CD14-positive monocyte (primary cell): ENCODE measurements around the gene RPS23. TPM values are rescaled to one million over a fixed set of nuclear protein-coding genes. Genes with fewer than 3 reads are reported as not detected.
"Not testable (repeated sequence)": the region's sequence is repeated elsewhere in the genome, so short reads cannot be mapped to it uniquely, and the experiment has no call there.

Experiments used
- DNase-seq, 3 donors: peaks; one replicate each; pipeline ENCODE4 v3.0.0-alpha.2; 2011 to 2022
- H2AFZ ChIP-seq: 2 replicates; pipeline ENCODE4 v1.6.0; 2012; ENCODE audit warnings: mild to moderate bottlenecking, low read depth, low read length, inconsistent platforms; ENCODE audit not compliant: insufficient read depth, poor library complexity, severe bottlenecking
- H3K27ac ChIP-seq, 2 donors: 1 replicate in 1 of 2; 2 replicates in 1 of 2; pipeline ENCODE4 v1.5.1; 2012 to 2013; ENCODE audit warnings: low read length in 2 of 2, control low read depth in 1 of 2, inconsistent platforms in 1 of 2, low read depth in 1 of 2, mild to moderate bottlenecking in 1 of 2
- H3K27me3 ChIP-seq, 2 donors: one replicate each; pipeline versions ENCODE4 v1.6.0 to v1.6.1; 2011 to 2013; ENCODE audit warnings: low read length in 2 of 2; ENCODE audit not compliant: control insufficient read depth in 2 of 2, insufficient read depth in 2 of 2
- H3K36me3 ChIP-seq, 2 donors: replicated peaks in 1 of 2; 1 replicate in 1 of 2; 2 replicates in 1 of 2; pipeline versions ENCODE4 v1.5.1 to v1.6.1; 2012 to 2013; ENCODE audit warnings: low read length in 2 of 2, control low read depth in 1 of 2, inconsistent platforms in 1 of 2, mild to moderate bottlenecking in 1 of 2; ENCODE audit not compliant: insufficient read depth in 2 of 2, control insufficient read depth in 1 of 2
- H3K4me1 ChIP-seq, 2 donors: 1 replicate in 1 of 2; 2 replicates in 1 of 2; pipeline versions ENCODE4 v1.5.1 to v1.6.1; 2012 to 2013; ENCODE audit warnings: low read length in 2 of 2, control low read depth in 1 of 2, inconsistent platforms in 1 of 2, mild to moderate bottlenecking in 1 of 2, moderate library complexity in 1 of 2; ENCODE audit not compliant: insufficient read depth in 2 of 2, control insufficient read depth in 1 of 2
- H3K4me2 ChIP-seq: replicated peaks from 2 replicates; pipeline ENCODE3; 2012; ENCODE audit warnings: low read length, moderate library complexity, mild to moderate bottlenecking; ENCODE audit not compliant: poor library complexity, severe bottlenecking; ENCODE audit errors: extremely low read depth
- H3K4me3 ChIP-seq, 3 experiments: fragments of 200-600 bp in 1 of 3; sonication (generic) in 1 of 3; replicated peaks in 1 of 3; 1 replicate in 2 of 3; 2 replicates in 1 of 3; pipeline ENCODE4 v1.5.1; 2011 to 2013; ENCODE audit warnings: low read length in 3 of 3, mild to moderate bottlenecking in 3 of 3, control low read depth in 2 of 3, low read depth in 2 of 3, inconsistent platforms in 1 of 3, moderate library complexity in 1 of 3
- H3K79me2 ChIP-seq: 2 replicates; pipeline ENCODE4 v1.6.0; 2012; ENCODE audit warnings: mild to moderate bottlenecking, control low read depth, inconsistent platforms, low read length, moderate library complexity; ENCODE audit not compliant: insufficient read depth
- H3K9ac ChIP-seq: 2 replicates; pipeline ENCODE4 v1.6.0; 2017; ENCODE audit warnings: low read length, mild to moderate bottlenecking; ENCODE audit not compliant: insufficient read depth, poor library complexity, severe bottlenecking
- H3K9me3 ChIP-seq, 2 donors: replicated peaks in 1 of 2; 1 replicate in 1 of 2; 2 replicates in 1 of 2; pipeline versions ENCODE4 v1.5.1 to v1.6.1; 2012 to 2013; ENCODE audit warnings: low read length in 2 of 2, control low read depth in 1 of 2; ENCODE audit not compliant: control insufficient read depth in 1 of 2, insufficient read depth in 1 of 2
- H4K20me1 ChIP-seq: 2 replicates; pipeline ENCODE4 v1.6.0; 2012; ENCODE audit warnings: mild to moderate bottlenecking, low read length, control low read depth, moderate library complexity; ENCODE audit not compliant: insufficient read depth
- H3K27ac Mint-ChIP-seq, 7 donors: one replicate each; pipeline ENCODE4 v1.8.0; 2020; ENCODE audit warnings: mild to moderate bottlenecking in 7 of 7, mixed read lengths in 7 of 7, moderate library complexity in 6 of 7, inconsistent platforms in 2 of 7
- H3K27me3 Mint-ChIP-seq, 3 donors: one replicate each; pipeline ENCODE4 v1.8.0; 2021 to 2022; ENCODE audit warnings: low read depth in 3 of 3, mild to moderate bottlenecking in 3 of 3, mixed read lengths in 3 of 3, moderate library complexity in 3 of 3, inconsistent platforms in 1 of 3
- H3K36me3 Mint-ChIP-seq, 2 donors: one replicate each; pipeline ENCODE4 v1.8.0; 2020; ENCODE audit warnings: mixed read lengths in 2 of 2, inconsistent platforms in 1 of 2, mild to moderate bottlenecking in 1 of 2
- H3K4me1 Mint-ChIP-seq: one replicate; pipeline ENCODE4 v1.8.0; 2020; ENCODE audit warnings: mild to moderate bottlenecking, mixed read lengths
- H3K4me3 Mint-ChIP-seq, 2 donors: one replicate each; pipeline ENCODE4 v1.8.0; 2020; ENCODE audit warnings: mild to moderate bottlenecking in 2 of 2, mixed read lengths in 2 of 2, moderate library complexity in 1 of 2
- H3K9me3 Mint-ChIP-seq, 7 donors: one replicate each; pipeline ENCODE4 v1.8.0; 2020 to 2022; ENCODE audit warnings: mixed read lengths in 7 of 7, mild to moderate bottlenecking in 6 of 7, moderate library complexity in 6 of 7, inconsistent platforms in 2 of 7
- CTCF ChIP-seq: fragments of 200-600 bp; IDR thresholded peaks from one replicate; pipeline ENCODE4 v1.8.0; 2022; ENCODE audit warnings: antibody characterized with exemption, mild to moderate bottlenecking
- WGBS: methylation state at CpG from one replicate; pipeline ENCODE4 v1.1.5; 2013; ENCODE audit warnings: missing lambda C conversion rate; ENCODE audit not compliant: insufficient coverage; 5-methylcytosine and 5-hydroxymethylcytosine counted together
- intact Hi-C, 2 donors: fragments of 100-400 bp; cut with micrococcal nuclease; formaldehyde crosslinking; loops; one replicate each; pipeline versions ENCODE4 v1.15.0 to v1.15.1; 2023
- polyA plus RNA-seq, 3 donors: library from polyadenylated mRNA; depleted of rRNA in 1 of 3; unstranded in 2 of 3; stranded (reverse) in 1 of 3; fragments of 300-500 nt in 2 of 3; fragments of >200 nt in 1 of 3; fragmentation: Illumina TruSeq in 2 of 3; gene quantifications; 1 replicate in 2 of 3; 2 replicates in 1 of 3; pipeline ENCODE4 v1.2.3, GENCODE V29; 2012 to 2021

The RPS23 gene
- polyA plus RNA-seq, 3 donors = 1,200 to 3,765 (median 1,267) TPM

GRCh38 chr5:82269363-82269762 lies 8.8 kb downstream of the RPS23 start:
- peaks cover 12 to 34% of the 10 kb centered on the region in 2 donors for H3K36me3 Mint-ChIP-seq
- H3K4me1 Mint-ChIP-seq, H3K27me3 ChIP-seq, H3K79me2 ChIP-seq, intact Hi-C loops, H3K4me1 ChIP-seq, H2AFZ ChIP-seq, H3K27me3 Mint-ChIP-seq, H3K27ac Mint-ChIP-seq, H4K20me1 ChIP-seq, H3K4me3 ChIP-seq, DNase-seq, H3K27ac ChIP-seq, H3K4me3 Mint-ChIP-seq, H3K9ac ChIP-seq, H3K4me2 ChIP-seq: not testable (repeated sequence)
- H3K9me3 Mint-ChIP-seq = peaks cover 14 to 30% (median 20%) of the 10 kb centered on the region in 7 donors
- peaks cover 10% of the 10 kb centered on the region in 2 donors for H3K9me3 ChIP-seq
- H3K36me3 ChIP-seq = peaks cover 2 to 14% of the 10 kb centered on the region in 2 donors
- no CpG with 5 or more reads among the region's 2 CpGs for WGBS

GRCh38 chr5:82267297-82267933 lies 10.7 kb downstream of the RPS23 start:
- H3K9me3 ChIP-seq = peaks cover 10% of the 10 kb centered on the region in 2 donors
- 65% methylated on average over 4 of the region's 9 CpGs for WGBS
- H3K27me3 ChIP-seq, H3K4me3 ChIP-seq, H4K20me1 ChIP-seq, H3K4me1 ChIP-seq, DNase-seq, H3K4me2 ChIP-seq, H3K27ac Mint-ChIP-seq, H3K9ac ChIP-seq, H2AFZ ChIP-seq, H3K27ac ChIP-seq, H3K27me3 Mint-ChIP-seq, H3K4me3 Mint-ChIP-seq, intact Hi-C loops, H3K4me1 Mint-ChIP-seq, H3K79me2 ChIP-seq, H3K36me3 ChIP-seq: not testable (repeated sequence)
- Mint-ChIP-seq H3K9me3 (peaks cover 14 to 30% (median 20%) of the 10 kb centered on the region in 7 donors), H3K36me3 (peaks cover 6 to 19% of the 10 kb centered on the region in 2 donors)

- no peak overlapping the region for H3K27ac ChIP-seq
Measured at GRCh38 chr5:82265047-82265446, 13.1 kb downstream of the RPS23 start.

More at GRCh38 chr5:82265047-82265446, 13.1 kb downstream of the RPS23 start:
- no peaks in the 10 kb centered on the region for H3K4me1 ChIP-seq
- H3K4me2 ChIP-seq = no peak overlapping the region
- no peaks in the 10 kb centered on the region for H3K79me2 ChIP-seq
- Mint-ChIP-seq H3K4me1 (no peaks in the 10 kb centered on the region), H3K27me3 (no peaks in the 10 kb centered on the region), H3K4me3 (no peak overlapping the region), H3K36me3 (peaks cover 5 to 13% of the 10 kb centered on the region in 2 donors), H3K9me3 (peaks cover 14 to 26% (median 20%) of the 10 kb centered on the region in 7 donors), H3K27ac (no peak overlapping the region)
- intact Hi-C loops = no loop called here
- H3K4me3 ChIP-seq = no peak overlapping the region
- H3K27me3 ChIP-seq = no peaks in the 10 kb centered on the region
- no peak for DNase-seq
- no CpG with 5 or more reads among the region's 4 CpGs for WGBS
- no peaks in the 10 kb centered on the region for H3K36me3 ChIP-seq
- H2AFZ ChIP-seq = no peak overlapping the region
- H3K9me3 ChIP-seq = peaks cover 10% of the 10 kb centered on the region in 2 donors
- H4K20me1 ChIP-seq = no peaks in the 10 kb centered on the region
- no peak overlapping the region for H3K9ac ChIP-seq
- no peak for TF ChIP-seq CTCF
